Activated T-helper 17 cell treated with anti-CD3 and anti-CD28 coated beads, Interleukin-2, amount 50 U/mL, for 72 hours (primary cell): ENCODE results near the gene LRMDA. TPM values are rescaled to one million over a fixed set of nuclear protein-coding genes. Genes with fewer than 3 reads are reported as not detected.
"Not testable (repeated sequence)": the region's sequence is repeated elsewhere in the genome, so short reads cannot be mapped to it uniquely, and the experiment has no call there.

Experiments used
- ATAC-seq: fragments of 150-1000 bp; cut with Tn5 transposase; replicated peaks from 2 replicates; pipeline ENCODE4 v1.10.0; 2021; ENCODE audit warnings: mild to moderate bottlenecking, moderate library complexity
- H3K27ac Mint-ChIP-seq: one replicate; pipeline ENCODE4 v1.8.0; 2022; ENCODE audit warnings: mixed read lengths
- H3K27me3 Mint-ChIP-seq: one replicate; pipeline ENCODE4 v1.8.0; 2022; ENCODE audit warnings: mixed read lengths
- H3K36me3 Mint-ChIP-seq: one replicate; pipeline ENCODE4 v1.8.0; 2022; ENCODE audit warnings: low read depth, mild to moderate bottlenecking, mixed read lengths
- H3K4me1 Mint-ChIP-seq: one replicate; pipeline ENCODE4 v1.8.0; 2022; ENCODE audit warnings: mixed read lengths
- H3K4me3 Mint-ChIP-seq: one replicate; pipeline ENCODE4 v1.8.0; 2022; ENCODE audit warnings: mild to moderate bottlenecking, mixed read lengths
- H3K9me3 Mint-ChIP-seq: one replicate; pipeline ENCODE4 v1.8.0; 2022; ENCODE audit warnings: mixed read lengths
- total RNA-seq, 2 donors: library from RNA; stranded (reverse); gene quantifications; one replicate each; pipeline ENCODE4 v1.2.3, GENCODE V29; 2022

LRMDA gene
- total RNA-seq, 2 donors from 2014 or later = not detected

DNA sequence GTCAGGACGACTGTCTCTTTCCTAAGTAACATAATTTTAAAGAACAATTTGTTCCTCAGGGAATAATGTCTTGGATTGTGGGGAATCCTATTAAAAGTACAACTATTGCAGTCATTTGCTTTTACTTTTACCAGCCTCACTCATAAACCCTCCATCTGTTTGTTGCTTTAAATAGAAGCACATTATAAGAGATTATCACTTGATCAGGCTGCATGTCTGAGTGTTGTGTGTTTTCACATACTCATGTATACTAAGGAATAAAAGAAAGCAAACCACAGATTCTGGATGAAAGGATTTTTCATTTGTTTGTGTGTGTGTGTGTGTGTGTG, 1128.4 kb downstream of the LRMDA start:
- Mint-ChIP-seq H3K27ac (no peak overlapping the region), H3K27me3 (no peaks in the 10 kb centered on the region), H3K36me3 (no peaks in the 10 kb centered on the region), H3K9me3 (peaks cover 11% of the 10 kb centered on the region), H3K4me3 (no peak overlapping the region), H3K4me1 (no peaks in the 10 kb centered on the region)
- no peak for ATAC-seq

DNA sequence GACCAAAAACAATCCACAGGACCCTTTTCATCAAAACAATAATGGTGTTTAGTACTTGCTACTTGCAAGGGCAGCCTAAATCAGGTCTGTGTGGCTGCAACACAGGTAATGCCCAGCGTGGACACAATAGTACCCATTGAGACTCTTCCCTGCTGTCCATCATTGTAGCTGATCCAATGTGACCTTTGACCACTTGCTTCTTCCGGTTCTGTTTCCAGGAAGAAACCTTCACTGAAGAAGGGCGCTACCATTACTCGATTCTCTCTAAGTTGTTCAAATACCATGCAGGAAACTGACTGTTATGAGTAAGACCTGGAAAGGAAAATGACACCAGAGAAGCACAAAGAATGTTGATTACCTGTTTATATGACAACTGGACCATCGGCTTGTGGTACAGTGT, 1128.9 kb downstream of the LRMDA start:
- Mint-ChIP-seq H3K27ac (no peak overlapping the region), H3K27me3 (no peaks in the 10 kb centered on the region), H3K9me3 (peaks cover 11% of the 10 kb centered on the region), H3K36me3 (no peaks in the 10 kb centered on the region), H3K4me3 (no peak overlapping the region), H3K4me1 (no peaks in the 10 kb centered on the region)
- no peak for ATAC-seq

DNA sequence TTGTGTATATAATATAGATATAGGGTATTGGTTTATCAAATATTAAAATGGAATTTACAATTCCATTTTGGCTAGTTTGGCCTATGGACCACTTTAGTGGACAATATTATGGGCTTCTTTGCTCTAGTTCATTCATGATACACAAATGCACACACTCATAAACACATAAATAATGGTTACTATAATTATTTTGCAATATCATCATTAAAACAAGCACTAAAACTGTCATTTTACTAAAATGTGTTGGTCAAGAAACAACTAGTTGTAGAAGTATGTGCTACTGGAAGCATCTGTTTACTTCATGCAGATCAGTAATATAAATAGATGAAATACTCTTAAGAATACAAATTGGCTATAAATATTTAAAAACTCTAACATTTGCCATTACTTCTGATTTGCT, 1131.9 kb downstream of the LRMDA start:
- Mint-ChIP-seq H3K4me3 (no peak overlapping the region), H3K27ac (no peak overlapping the region), H3K4me1 (no peaks in the 10 kb centered on the region), H3K9me3 (peaks cover 14% of the 10 kb centered on the region), H3K27me3 (no peaks in the 10 kb centered on the region), H3K36me3 (no peaks in the 10 kb centered on the region)
- ATAC-seq = no peak

- no peak overlapping the region for H3K27ac Mint-ChIP-seq
- no peaks in the 10 kb centered on the region for H3K36me3 Mint-ChIP-seq
- no peaks in the 10 kb centered on the region for H3K27me3 Mint-ChIP-seq
- ATAC-seq = no peak
- peaks cover 6% of the 10 kb centered on the region for H3K9me3 Mint-ChIP-seq
- H3K4me1 Mint-ChIP-seq = no peaks in the 10 kb centered on the region
- no peak overlapping the region for H3K4me3 Mint-ChIP-seq
Measured at GRCh38 chr10:76572021-76572420, 1140.6 kb downstream of the LRMDA start.

- no peak overlapping the region for H3K4me3 Mint-ChIP-seq
- H3K4me1 Mint-ChIP-seq = no peaks in the 10 kb centered on the region
- H3K36me3 Mint-ChIP-seq = no peaks in the 10 kb centered on the region
- ATAC-seq = no peak
- no peak overlapping the region for H3K27ac Mint-ChIP-seq
- H3K27me3 Mint-ChIP-seq = no peaks in the 10 kb centered on the region
- H3K9me3 Mint-ChIP-seq = peaks cover 9% of the 10 kb centered on the region
Measured at GRCh38 chr10:76576276-76576962, 1145.0 kb downstream of the LRMDA start.

- H3K4me1 Mint-ChIP-seq = no peaks in the 10 kb centered on the region
- H3K27ac Mint-ChIP-seq = no peak overlapping the region
- H3K27me3 Mint-ChIP-seq = no peaks in the 10 kb centered on the region
- peaks cover 9% of the 10 kb centered on the region for H3K9me3 Mint-ChIP-seq
- ATAC-seq = no peak
- no peak overlapping the region for H3K4me3 Mint-ChIP-seq
- no peaks in the 10 kb centered on the region for H3K36me3 Mint-ChIP-seq
Measured at GRCh38 chr10:76577455-76577854, 1146.0 kb downstream of the LRMDA start.

GRCh38 chr10:76581506-76582256, 1150.3 kb downstream of the LRMDA start:
- H3K9me3 Mint-ChIP-seq = peaks cover 9% of the 10 kb centered on the region
- ATAC-seq = no peak
- H3K36me3 Mint-ChIP-seq = no peaks in the 10 kb centered on the region
- H3K27me3 Mint-ChIP-seq = no peaks in the 10 kb centered on the region
- no peak overlapping the region for H3K27ac Mint-ChIP-seq
- no peaks in the 10 kb centered on the region for H3K4me1 Mint-ChIP-seq
- H3K4me3 Mint-ChIP-seq = no peak overlapping the region

GRCh38 chr10:76582531-76582930, 1151.1 kb downstream of the LRMDA start:
- H3K4me3 Mint-ChIP-seq = no peak overlapping the region
- no peaks in the 10 kb centered on the region for H3K4me1 Mint-ChIP-seq
- no peaks in the 10 kb centered on the region for H3K27me3 Mint-ChIP-seq

GRCh38 chr10:76583711-76584161, 1152.3 kb downstream of the LRMDA start:
- Mint-ChIP-seq H3K9me3 (peaks cover 8% of the 10 kb centered on the region), H3K36me3 (no peaks in the 10 kb centered on the region), H3K4me1 (no peaks in the 10 kb centered on the region), H3K27me3 (no peaks in the 10 kb centered on the region), H3K4me3 (no peak overlapping the region), H3K27ac (no peak overlapping the region)
- no peak for ATAC-seq

More at GRCh38 chr10:76582531-76582930, 1151.1 kb downstream of the LRMDA start:
- Mint-ChIP-seq H3K27ac (no peak overlapping the region), H3K36me3 (no peaks in the 10 kb centered on the region), H3K9me3 (peaks cover 9% of the 10 kb centered on the region)
- no peak for ATAC-seq

DNA sequence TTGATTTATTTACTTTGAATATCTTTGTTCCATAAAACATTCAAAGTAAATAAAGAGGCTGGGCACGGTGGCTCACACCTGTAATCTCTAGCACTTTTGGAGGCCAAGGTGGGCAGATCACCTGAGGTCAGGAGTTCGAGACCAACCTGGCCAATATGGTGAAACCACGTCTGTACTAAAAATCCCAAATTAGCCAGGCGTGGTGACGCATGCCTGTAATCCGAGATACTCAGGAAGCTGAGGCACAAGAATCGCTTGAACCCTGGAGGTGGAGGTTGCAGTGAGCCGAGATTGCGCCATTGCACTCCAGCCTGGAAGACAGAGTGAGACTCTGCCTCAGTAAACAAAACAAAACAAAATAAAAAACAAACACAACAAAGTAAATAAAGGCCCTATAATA, 1153.0 kb downstream of the LRMDA start:
- H3K4me1 Mint-ChIP-seq, H3K27ac Mint-ChIP-seq, ATAC-seq, H3K4me3 Mint-ChIP-seq, H3K27me3 Mint-ChIP-seq, H3K9me3 Mint-ChIP-seq, H3K36me3 Mint-ChIP-seq: not testable (repeated sequence)

Other genes with a start within 250 kb of the LRMDA start
- 100 to 1,000 TPM; 211 to 254 TPM for gene VDAC2, start 220.8 kb upstream of the LRMDA start, total RNA-seq
- gene COMTD1, start 195.7 kb upstream of the LRMDA start, total RNA-seq = 10 to 100 TPM; 29.4 to 50.9 TPM
- under 1 TPM; 0.13 to 0.30 TPM for gene ZNF503, start 29.9 kb upstream of the LRMDA start, total RNA-seq